CD4-positive, CD25-positive, alpha-beta regulatory T cell (primary cell): ENCODE measurements around the gene BLOC1S3. TPM values are rescaled to one million over a fixed set of nuclear protein-coding genes. Genes with fewer than 3 reads are reported as not detected.
A peak's percentile ranks its signal among the peaks of the same experiment; 100 is the strongest.

Experiments used
- ATAC-seq, 2 donors: fragments of 150-1000 bp; cut with Tn5 transposase; one replicate each; pipeline ENCODE4 v1.10.0; 2021; ENCODE audit warnings: low read depth in 2 of 2, moderate number of reproducible peaks in 2 of 2, moderate library complexity in 1 of 2
- DNase-seq, 3 donors: peaks; one replicate each; pipeline versions ENCODE4 v3.0.0 to v3.0.0-alpha.2; 2012 to 2022; ENCODE audit warnings: mixed read lengths in 1 of 3
- H3K27ac ChIP-seq: one replicate; pipeline ENCODE4 v1.7.0; 2013; ENCODE audit warnings: mild to moderate bottlenecking, low read length; ENCODE audit not compliant: insufficient read depth, poor library complexity, severe bottlenecking
- H3K27me3 ChIP-seq: one replicate; pipeline ENCODE4 v1.7.0; 2013; ENCODE audit warnings: low read length; ENCODE audit not compliant: control insufficient read depth, insufficient read depth
- H3K36me3 ChIP-seq: one replicate; pipeline ENCODE4 v1.7.0; 2013; ENCODE audit warnings: mild to moderate bottlenecking, low read length, moderate library complexity; ENCODE audit not compliant: control insufficient read depth, insufficient read depth
- H3K4me1 ChIP-seq: 2 replicates; pipeline ENCODE4 v1.7.0; 2013; ENCODE audit warnings: mild to moderate bottlenecking, low read length; ENCODE audit not compliant: insufficient read depth, control insufficient read depth, poor library complexity, severe bottlenecking
- H3K4me3 ChIP-seq: one replicate; pipeline ENCODE4 v1.7.0; 2013; ENCODE audit warnings: low read depth, mild to moderate bottlenecking, low read length, moderate library complexity
- H3K9me3 ChIP-seq, 2 experiments: 1 replicate in 1 of 2; 2 replicates in 1 of 2; pipeline ENCODE4 v1.7.0; 2013; ENCODE audit warnings: low read length in 2 of 2, mild to moderate bottlenecking in 1 of 2, moderate library complexity in 1 of 2; ENCODE audit not compliant: control insufficient read depth in 2 of 2
- H3K27ac Mint-ChIP-seq, 3 donors: one replicate each; pipeline ENCODE4 v1.8.0; 2020 to 2022; ENCODE audit warnings: mild to moderate bottlenecking in 3 of 3, mixed read lengths in 3 of 3, moderate library complexity in 2 of 3
- H3K27me3 Mint-ChIP-seq: one replicate; pipeline ENCODE4 v1.8.0; 2022; ENCODE audit warnings: mild to moderate bottlenecking, mixed read lengths
- H3K36me3 Mint-ChIP-seq: one replicate; pipeline ENCODE4 v1.8.0; 2020; ENCODE audit warnings: mixed read lengths
- H3K4me1 Mint-ChIP-seq, 4 donors: one replicate each; pipeline ENCODE4 v1.8.0; 2020 to 2022; ENCODE audit warnings: mixed read lengths in 4 of 4, mild to moderate bottlenecking in 1 of 4
- H3K4me3 Mint-ChIP-seq, 4 donors: one replicate each; pipeline ENCODE4 v1.8.0; 2020 to 2022; ENCODE audit warnings: mild to moderate bottlenecking in 4 of 4, mixed read lengths in 4 of 4, moderate library complexity in 3 of 4
- H3K9me3 Mint-ChIP-seq, 7 donors: one replicate each; pipeline ENCODE4 v1.8.0; 2020 to 2022; ENCODE audit warnings: mixed read lengths in 7 of 7, mild to moderate bottlenecking in 3 of 7, moderate library complexity in 2 of 7
- polyA plus RNA-seq, 4 donors: library from polyadenylated mRNA; unstranded; fragments of 300-500 nt; fragmentation: Illumina TruSeq; gene quantifications; one replicate each; pipeline ENCODE4 v1.2.3, GENCODE V29; 2021
- total RNA-seq: library from RNA; stranded (reverse); gene quantifications from one replicate; pipeline ENCODE4 v1.2.3, GENCODE V29; 2022

Gene BLOC1S3
- total and polyA plus RNA-seq, 5 donors from 2014 or later: 12.8 to 22.9 (median 18.5) TPM

- no peak within 1 kb of the TSS for H3K27ac Mint-ChIP-seq
These were observed 17.5 kb upstream of the BLOC1S3 start, which contains the start of gene NKPD1 for GRCh38 chr19:45160870-45161737. Gene NKPD1, minus strand, starts transcription at chr19:45160982. Its CDS starts 832 bp downstream, at chr19:45160150.

GRCh38 chr19:45161738-45162607, 16.6 kb upstream of the BLOC1S3 start:
- peaks cover 17% of the 10 kb centered on the region for H3K4me1 ChIP-seq
- Mint-ChIP-seq H3K4me1 (peaks cover 0 to 29% (median 14%) of the 10 kb centered on the region in 4 donors), H3K9me3 (peaks cover 0 to 2% (median 0%) of the 10 kb centered on the region in 7 donors), H3K36me3 (no peaks in the 10 kb centered on the region), H3K27ac (no peak overlapping the region), H3K4me3 (no peak overlapping the region), H3K27me3 (no peaks in the 10 kb centered on the region)
- H3K9me3 ChIP-seq: no peaks in the 10 kb centered on the region
- DNase-seq: no peak
- ATAC-seq: no peak
- no peaks in the 10 kb centered on the region for H3K36me3 ChIP-seq
- H3K4me3 ChIP-seq: no peak overlapping the region
- H3K27me3 ChIP-seq: no peaks in the 10 kb centered on the region
- no peak overlapping the region for H3K27ac ChIP-seq

More at GRCh38 chr19:45160870-45161737, 17.5 kb upstream of the BLOC1S3 start, which contains the start of gene NKPD1:
- no peak within 1 kb of the TSS for H3K4me3 Mint-ChIP-seq
- ATAC-seq: no peak
- no peaks in the 10 kb centered on the region for H3K9me3 ChIP-seq
- no peak within 1 kb of the TSS for H3K27ac ChIP-seq
- no peaks in the 10 kb centered on the region for H3K36me3 ChIP-seq
- H3K36me3 Mint-ChIP-seq: no peaks in the 10 kb centered on the region
- H3K27me3 ChIP-seq: no peaks in the 10 kb centered on the region
- no peak for DNase-seq
- peaks cover 2% of the 10 kb centered on the region for H3K27me3 Mint-ChIP-seq
- H3K4me3 ChIP-seq: no peak within 1 kb of the TSS
- H3K9me3 Mint-ChIP-seq: peaks cover 0 to 2% (median 0%) of the 10 kb centered on the region in 7 donors
- peaks cover 17% of the 10 kb centered on the region for H3K4me1 ChIP-seq
- peaks cover 0 to 26% (median 14%) of the 10 kb centered on the region in 4 donors for H3K4me1 Mint-ChIP-seq

- no peaks in the 10 kb centered on the region for H3K36me3 Mint-ChIP-seq
- H3K27ac Mint-ChIP-seq: no peak overlapping the region
- H3K27me3 ChIP-seq: no peaks in the 10 kb centered on the region
These were observed 15.9 kb upstream of the BLOC1S3 start for GRCh38 chr19:45162608-45163143.

GRCh38 chr19:45163156-45163555, 15.4 kb upstream of the BLOC1S3 start:
- no peaks in the 10 kb centered on the region for H3K36me3 ChIP-seq
- peaks cover 17% of the 10 kb centered on the region for H3K4me1 ChIP-seq
- no peak overlapping the region for H3K4me3 ChIP-seq
- Mint-ChIP-seq H3K36me3 (no peaks in the 10 kb centered on the region), H3K4me3 (no peak overlapping the region), H3K4me1 (peaks cover 0 to 32% (median 14%) of the 10 kb centered on the region in 4 donors), H3K27me3 (no peaks in the 10 kb centered on the region), H3K27ac (no peak overlapping the region), H3K9me3 (no peaks in the 10 kb centered on the region)
- no peaks in the 10 kb centered on the region for H3K27me3 ChIP-seq
- H3K27ac ChIP-seq: no peak overlapping the region
- H3K9me3 ChIP-seq: no peaks in the 10 kb centered on the region
- ATAC-seq (no peak), DNase-seq (no peak)

More at GRCh38 chr19:45162608-45163143, 15.9 kb upstream of the BLOC1S3 start:
- Mint-ChIP-seq H3K9me3 (no peaks in the 10 kb centered on the region), H3K4me1 (peaks cover 0 to 32% (median 14%) of the 10 kb centered on the region in 4 donors), H3K27me3 (no peaks in the 10 kb centered on the region), H3K4me3 (no peak overlapping the region)
- Histone ChIP-seq H3K4me1 (peaks cover 17% of the 10 kb centered on the region), H3K9me3 (no peaks in the 10 kb centered on the region), H3K27ac (no peak overlapping the region), H3K36me3 (no peaks in the 10 kb centered on the region), H3K4me3 (no peak overlapping the region)
- ATAC-seq (no peak), DNase-seq (no peak)

GRCh38 chr19:45163751-45164460, 14.7 kb upstream of the BLOC1S3 start:
- no peaks in the 10 kb centered on the region for H3K27me3 Mint-ChIP-seq
- peak overlapping the region in 1 of 4 donors; percentile 13 for H3K4me3 Mint-ChIP-seq
- no peaks in the 10 kb centered on the region for H3K36me3 Mint-ChIP-seq
- Histone ChIP-seq H3K27me3 (no peaks in the 10 kb centered on the region), H3K9me3 (no peaks in the 10 kb centered on the region), H3K4me3 (no peak overlapping the region), H3K27ac (peak overlapping the region; percentile 63), H3K36me3 (no peaks in the 10 kb centered on the region), H3K4me1 (peaks cover 17% of the 10 kb centered on the region)
- H3K4me1 Mint-ChIP-seq: peaks cover 0 to 33% (median 14%) of the 10 kb centered on the region in 4 donors
- no peak for DNase-seq
- ATAC-seq: peak in 1 of 2 donors; percentile 13
- H3K9me3 Mint-ChIP-seq: no peaks in the 10 kb centered on the region
- peak overlapping the region in 2 of 3 donors; percentile 36 to 64 for H3K27ac Mint-ChIP-seq

GRCh38 chr19:45164577-45165335, 13.8 kb upstream of the BLOC1S3 start:
- no peaks in the 10 kb centered on the region for H3K27me3 Mint-ChIP-seq
- Histone ChIP-seq H3K4me3 (no peak overlapping the region), H3K4me1 (peaks cover 19% of the 10 kb centered on the region), H3K27me3 (no peaks in the 10 kb centered on the region), H3K36me3 (no peaks in the 10 kb centered on the region), H3K9me3 (no peaks in the 10 kb centered on the region), H3K27ac (peak overlapping the region; percentile 63)
- peaks cover 0 to 36% (median 14%) of the 10 kb centered on the region in 4 donors for H3K4me1 Mint-ChIP-seq
- peak overlapping the region in 1 of 3 donors; percentile 86 for H3K27ac Mint-ChIP-seq
- H3K36me3 Mint-ChIP-seq: no peaks in the 10 kb centered on the region
- no peak overlapping the region for H3K4me3 Mint-ChIP-seq
- no peaks in the 10 kb centered on the region for H3K9me3 Mint-ChIP-seq
- DNase-seq: peak; percentile 17 to 61 (median 17)
- ATAC-seq: peak; percentile 58 to 62
